Upper lobe of left lung (tissue), 4 donors: ENCODE measurements around the gene TBXAS1.

Source experiments
- CTCF ChIP-seq, 6 experiments: fragments of 450-650 bp in 4 of 6; fragments of 200-600 bp in 2 of 6; sonication (generic) in 2 of 6; IDR thresholded peaks; one replicate each; pipeline ENCODE4 v1.5.1; 2016 to 2019; ENCODE audit warnings: antibody characterized with exemption in 6 of 6
- EP300 ChIP-seq, 4 donors: sonication (generic); formaldehyde crosslinking; IDR thresholded peaks; one replicate each; pipeline ENCODE4 v1.5.1; 2017; ENCODE audit warnings: antibody characterized with exemption in 4 of 4, control low read depth in 2 of 4
- POLR2A ChIP-seq, 4 donors: fragments of 450-650 bp; IDR thresholded peaks; one replicate each; pipeline ENCODE4 v1.5.1; 2016 to 2017; ENCODE audit warnings: antibody characterized with exemption in 4 of 4, mild to moderate bottlenecking in 2 of 4

- TF ChIP-seq EP300 (IDR thresholded peaks at IDR 0.05) (no peak), POLR2A (IDR thresholded peaks at IDR 0.05) (no peak), CTCF (IDR thresholded peaks at IDR 0.05) (no peak)
Observed at GRCh38 chr7:139874302-139874629, 45.2 kb downstream of the TBXAS1 start.
